NCI-H748 treated with DMSO at 0.1 percent for 48 hours (cell line): ENCODE results near the gene TAF1C.

Source experiments
- DNase-seq: peaks from one replicate; lab custom pipeline; 2025; lab: John Stamatoyannopoulos, UW

Gene TAF1C

GRCh38 chr16:84131117-84131516 lies 55.7 kb downstream of the TAF1C start:
- no peak for DNase-seq
